ENCODE measurements around the gene PHOX2A.

Gene PHOX2A

GRCh38 chr11:72225411-72225951 is 18.5 kb downstream of the PHOX2A start:
- no peak for TF ChIP-seq ARNTL (CRISPR knock-in tag; IDR thresholded peaks at IDR 0.05; ENCODE audit: borderline replicate concordance, low read depth)
- TF ChIP-seq ZNF8 (CRISPR knock-in tag; IDR thresholded peaks at IDR 0.05) = no peak
- TF ChIP-seq OSR1 (CRISPR knock-in tag; IDR thresholded peaks at IDR 0.05) = no peak
- TF ChIP-seq SNAI2 (CRISPR knock-in tag; IDR thresholded peaks at IDR 0.05) = no peak
- TF ChIP-seq, protein P1, sequence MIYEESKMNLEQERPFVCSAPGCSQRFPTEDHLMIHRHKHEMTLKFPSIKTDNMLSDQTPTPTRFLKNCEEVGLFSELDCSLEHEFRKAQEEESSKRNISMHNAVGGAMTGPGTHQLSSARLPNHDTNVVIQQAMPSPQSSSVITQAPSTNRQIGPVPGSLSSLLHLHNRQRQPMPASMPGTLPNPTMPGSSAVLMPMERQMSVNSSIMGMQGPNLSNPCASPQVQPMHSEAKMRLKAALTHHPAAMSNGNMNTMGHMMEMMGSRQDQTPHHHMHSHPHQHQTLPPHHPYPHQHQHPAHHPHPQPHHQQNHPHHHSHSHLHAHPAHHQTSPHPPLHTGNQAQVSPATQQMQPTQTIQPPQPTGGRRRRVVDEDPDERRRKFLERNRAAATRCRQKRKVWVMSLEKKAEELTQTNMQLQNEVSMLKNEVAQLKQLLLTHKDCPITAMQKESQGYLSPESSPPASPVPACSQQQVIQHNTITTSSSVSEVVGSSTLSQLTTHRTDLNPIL (CRISPR knock-in tag; IDR thresholded peaks at IDR 0.05; ENCODE audit: low read depth) = no peak
- no peak for TF ChIP-seq ESRRG (CRISPR knock-in tag; IDR thresholded peaks at IDR 0.05)
- TF ChIP-seq ISL1 (CRISPR knock-in tag; IDR thresholded peaks at IDR 0.05) = no peak
- TF ChIP-seq ZFP3 (CRISPR knock-in tag; IDR thresholded peaks at IDR 0.05) = no peak
- ATAC-seq = peak; percentile 8

- TF ChIP-seq RARB (CRISPR knock-in tag; IDR thresholded peaks at IDR 0.05) (no peak), ISL1 (CRISPR knock-in tag; IDR thresholded peaks at IDR 0.05) (no peak), ZFP30 (CRISPR knock-in tag; IDR thresholded peaks at IDR 0.05) (no peak), CSDC2 (CRISPR knock-in tag; IDR thresholded peaks at IDR 0.05) (no peak), ZNF8 (CRISPR knock-in tag; IDR thresholded peaks at IDR 0.05) (no peak), TOX (CRISPR knock-in tag; IDR thresholded peaks at IDR 0.05; ENCODE audit: borderline replicate concordance) (no peak), ZNF70 (CRISPR knock-in tag; IDR thresholded peaks at IDR 0.05) (no peak), PPARA (CRISPR knock-in tag; IDR thresholded peaks at IDR 0.05; ENCODE audit: borderline replicate concordance) (no peak)
- TF ChIP-seq, protein P2, sequence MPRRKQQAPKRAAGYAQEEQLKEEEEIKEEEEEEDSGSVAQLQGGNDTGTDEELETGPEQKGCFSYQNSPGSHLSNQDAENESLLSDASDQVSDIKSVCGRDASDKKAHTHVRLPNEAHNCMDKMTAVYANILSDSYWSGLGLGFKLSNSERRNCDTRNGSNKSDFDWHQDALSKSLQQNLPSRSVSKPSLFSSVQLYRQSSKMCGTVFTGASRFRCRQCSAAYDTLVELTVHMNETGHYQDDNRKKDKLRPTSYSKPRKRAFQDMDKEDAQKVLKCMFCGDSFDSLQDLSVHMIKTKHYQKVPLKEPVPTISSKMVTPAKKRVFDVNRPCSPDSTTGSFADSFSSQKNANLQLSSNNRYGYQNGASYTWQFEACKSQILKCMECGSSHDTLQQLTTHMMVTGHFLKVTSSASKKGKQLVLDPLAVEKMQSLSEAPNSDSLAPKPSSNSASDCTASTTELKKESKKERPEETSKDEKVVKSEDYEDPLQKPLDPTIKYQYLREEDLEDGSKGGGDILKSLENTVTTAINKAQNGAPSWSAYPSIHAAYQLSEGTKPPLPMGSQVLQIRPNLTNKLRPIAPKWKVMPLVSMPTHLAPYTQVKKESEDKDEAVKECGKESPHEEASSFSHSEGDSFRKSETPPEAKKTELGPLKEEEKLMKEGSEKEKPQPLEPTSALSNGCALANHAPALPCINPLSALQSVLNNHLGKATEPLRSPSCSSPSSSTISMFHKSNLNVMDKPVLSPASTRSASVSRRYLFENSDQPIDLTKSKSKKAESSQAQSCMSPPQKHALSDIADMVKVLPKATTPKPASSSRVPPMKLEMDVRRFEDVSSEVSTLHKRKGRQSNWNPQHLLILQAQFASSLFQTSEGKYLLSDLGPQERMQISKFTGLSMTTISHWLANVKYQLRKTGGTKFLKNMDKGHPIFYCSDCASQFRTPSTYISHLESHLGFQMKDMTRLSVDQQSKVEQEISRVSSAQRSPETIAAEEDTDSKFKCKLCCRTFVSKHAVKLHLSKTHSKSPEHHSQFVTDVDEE (CRISPR knock-in tag; IDR thresholded peaks at IDR 0.05) = no peak
- no peak; the same call in 2 of the 3 replicates for ATAC-seq
These were observed 19.2 kb downstream of the PHOX2A start, which contains the start of gene INPPL1 for GRCh38 chr11:72224564-72225410. Gene INPPL1, plus strand, starts transcription at chr11:72224767. Its CDS starts 218 bp downstream, at chr11:72224985.

DNA sequence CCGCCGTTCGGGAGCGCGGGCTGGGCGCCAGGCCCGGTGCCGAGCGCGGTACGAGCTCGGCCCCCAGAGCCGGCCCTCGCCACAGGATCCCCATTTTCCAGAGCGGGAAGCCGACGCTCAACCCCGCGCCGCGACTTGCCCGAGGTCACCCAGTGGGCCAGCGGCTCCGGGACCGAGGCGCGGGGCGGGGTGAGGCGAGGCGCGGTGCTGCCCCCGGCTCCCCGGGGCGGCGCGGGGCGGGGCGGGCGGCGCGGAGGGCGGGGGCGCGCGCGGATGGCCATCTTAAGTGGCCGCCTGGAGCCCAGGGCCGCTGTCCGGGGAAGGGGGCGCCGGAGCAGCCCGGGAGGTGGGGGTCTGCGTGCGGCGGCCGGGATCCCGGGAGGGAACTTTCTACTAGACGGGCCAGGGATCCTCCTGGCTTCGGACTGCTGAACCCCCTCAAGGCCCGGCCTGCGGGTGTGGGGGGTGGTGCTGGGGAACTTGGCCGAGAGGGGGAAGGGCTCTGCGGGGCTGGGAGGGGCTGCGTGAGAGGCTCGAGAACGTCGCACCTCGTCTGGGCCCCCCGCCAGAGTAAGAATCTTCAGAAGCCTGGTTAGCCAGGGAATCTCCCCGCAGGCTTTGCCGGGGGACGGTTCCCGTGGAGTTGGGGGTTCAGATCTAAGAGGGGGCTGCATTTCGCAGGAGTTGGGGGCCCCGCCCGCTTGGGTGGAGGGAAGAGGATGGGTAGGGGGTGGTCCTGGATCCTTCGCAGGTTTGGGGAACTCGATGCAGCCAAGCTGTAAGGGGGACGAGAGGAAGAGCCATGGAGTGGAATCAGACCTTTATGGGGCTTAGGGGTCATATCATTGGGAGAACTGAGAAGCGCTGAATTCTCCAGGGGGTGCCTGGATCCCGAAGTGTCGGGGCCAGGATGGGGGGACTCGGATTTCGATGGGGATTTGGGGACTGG is 20.1 kb downstream of the PHOX2A start:
- TF ChIP-seq ESRRG (CRISPR knock-in tag; IDR thresholded peaks at IDR 0.05) = no peak
- TF ChIP-seq, protein P3, sequence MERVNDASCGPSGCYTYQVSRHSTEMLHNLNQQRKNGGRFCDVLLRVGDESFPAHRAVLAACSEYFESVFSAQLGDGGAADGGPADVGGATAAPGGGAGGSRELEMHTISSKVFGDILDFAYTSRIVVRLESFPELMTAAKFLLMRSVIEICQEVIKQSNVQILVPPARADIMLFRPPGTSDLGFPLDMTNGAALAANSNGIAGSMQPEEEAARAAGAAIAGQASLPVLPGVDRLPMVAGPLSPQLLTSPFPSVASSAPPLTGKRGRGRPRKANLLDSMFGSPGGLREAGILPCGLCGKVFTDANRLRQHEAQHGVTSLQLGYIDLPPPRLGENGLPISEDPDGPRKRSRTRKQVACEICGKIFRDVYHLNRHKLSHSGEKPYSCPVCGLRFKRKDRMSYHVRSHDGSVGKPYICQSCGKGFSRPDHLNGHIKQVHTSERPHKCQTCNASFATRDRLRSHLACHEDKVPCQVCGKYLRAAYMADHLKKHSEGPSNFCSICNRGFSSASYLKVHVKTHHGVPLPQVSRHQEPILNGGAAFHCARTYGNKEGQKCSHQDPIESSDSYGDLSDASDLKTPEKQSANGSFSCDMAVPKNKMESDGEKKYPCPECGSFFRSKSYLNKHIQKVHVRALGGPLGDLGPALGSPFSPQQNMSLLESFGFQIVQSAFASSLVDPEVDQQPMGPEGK (CRISPR knock-in tag; IDR thresholded peaks at IDR 0.05; ENCODE audit: borderline replicate concordance) = peak; percentile 55; the same call in 1 of the 2 replicates
- ATAC-seq = peak; percentile 68

GRCh38 chr11:72222907-72223614 is 20.9 kb downstream of the PHOX2A start:
- ATAC-seq = peak; percentile 86
- TF ChIP-seq, protein P3 (CRISPR knock-in tag; IDR thresholded peaks at IDR 0.05; ENCODE audit: borderline replicate concordance) = peak; percentile 77; the same call in 1 of the 2 replicates
- no peak for TF ChIP-seq ZNF8 (CRISPR knock-in tag; IDR thresholded peaks at IDR 0.05)

All from SK-N-SH treated with all-trans-retinoic acid at 6 μM for 48 hours (cell line).